GM18502 (cell line): ENCODE measurements around the gene CDYL2.
A peak's percentile ranks its signal among the peaks of the same experiment; 100 is the strongest.

Source experiments
- ATAC-seq: cut with Tn5 transposase; IDR thresholded peaks from one replicate; pipeline ENCODE4 v1.9.1; 2021; ENCODE audit warnings: mild to moderate bottlenecking; ENCODE audit not compliant: unreplicated experiment, poor library complexity

The CDYL2 gene

DNA sequence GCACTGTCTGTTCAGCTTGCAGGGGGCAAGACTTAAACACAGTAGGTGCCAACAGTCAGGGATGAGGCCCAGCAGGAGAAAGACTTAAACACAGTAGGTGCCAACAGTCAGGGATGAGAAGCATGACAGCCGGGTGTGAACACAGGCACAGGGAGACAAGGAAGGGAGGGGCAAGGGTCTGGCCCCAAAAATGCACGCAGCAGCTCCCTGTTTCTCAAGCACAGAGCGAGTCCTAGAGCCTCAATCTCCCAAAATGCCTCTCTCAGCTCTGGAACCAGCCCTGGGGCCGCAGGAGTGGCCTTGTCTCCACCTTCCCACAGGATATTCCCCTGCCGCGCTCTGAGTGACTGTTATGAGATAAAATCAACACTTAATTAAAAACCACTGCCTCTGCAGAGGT, 197.2 kb downstream of the CDYL2 start:
- no peak for ATAC-seq

DNA sequence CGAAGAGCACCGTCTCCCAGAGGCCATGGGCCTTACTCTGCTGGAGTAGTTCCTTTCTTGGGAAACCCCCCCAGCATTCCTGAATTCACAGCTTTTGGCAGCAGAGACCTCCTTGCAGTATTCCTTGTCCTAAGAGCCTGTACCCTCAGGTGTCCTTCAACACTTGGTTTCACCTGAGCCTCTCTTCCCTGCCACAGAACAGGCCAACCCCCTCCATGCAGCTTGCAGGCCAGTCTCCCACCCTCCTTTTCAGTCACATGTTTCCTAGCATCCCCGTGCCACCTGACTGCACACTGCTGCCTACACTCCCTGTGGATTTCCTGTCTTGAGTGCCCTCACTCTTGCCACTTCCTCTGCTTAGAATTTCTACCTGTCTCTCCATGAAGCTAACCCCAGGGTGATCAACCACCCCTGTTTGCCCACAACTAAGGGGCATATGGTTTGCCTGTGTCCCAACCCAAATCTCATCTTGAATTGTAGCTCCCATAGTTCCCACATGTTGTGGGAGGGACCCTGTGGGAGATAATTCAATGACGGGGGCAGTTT, 198.1 kb downstream of the CDYL2 start:
- ATAC-seq, result no peak

DNA sequence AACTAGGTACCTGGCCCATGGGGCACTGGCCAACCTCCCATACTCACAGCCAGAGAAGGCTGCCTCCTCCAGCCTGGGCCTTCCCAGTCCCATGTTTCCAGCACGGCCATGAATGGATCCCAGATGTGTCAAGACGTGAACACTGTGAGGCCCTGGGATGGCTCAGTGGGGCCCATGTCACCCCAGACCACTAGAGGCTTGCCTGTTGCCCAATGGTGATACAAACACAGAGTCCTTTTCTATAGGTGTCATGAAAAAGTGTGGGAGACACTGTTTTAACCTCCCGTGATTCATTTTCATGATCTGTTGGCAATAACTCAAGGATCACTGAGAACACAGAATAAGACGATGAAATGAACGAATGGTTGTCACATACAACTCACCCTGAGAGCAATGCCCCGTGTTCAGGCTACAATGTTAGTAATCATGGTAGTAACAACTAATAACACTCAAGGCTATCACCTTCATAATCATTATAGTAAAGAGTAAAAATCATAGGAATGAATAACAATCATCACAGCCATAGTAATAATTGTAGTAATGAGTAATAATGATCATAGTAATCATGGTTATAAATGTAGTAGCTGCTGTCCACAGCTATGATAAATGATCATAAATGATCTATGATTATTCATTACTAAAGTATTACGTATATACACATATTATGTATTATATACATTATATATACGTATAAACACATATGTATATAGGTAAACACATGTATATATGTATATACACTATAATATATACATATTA, 199.6 kb downstream of the CDYL2 start:
- ATAC-seq, result no peak

DNA sequence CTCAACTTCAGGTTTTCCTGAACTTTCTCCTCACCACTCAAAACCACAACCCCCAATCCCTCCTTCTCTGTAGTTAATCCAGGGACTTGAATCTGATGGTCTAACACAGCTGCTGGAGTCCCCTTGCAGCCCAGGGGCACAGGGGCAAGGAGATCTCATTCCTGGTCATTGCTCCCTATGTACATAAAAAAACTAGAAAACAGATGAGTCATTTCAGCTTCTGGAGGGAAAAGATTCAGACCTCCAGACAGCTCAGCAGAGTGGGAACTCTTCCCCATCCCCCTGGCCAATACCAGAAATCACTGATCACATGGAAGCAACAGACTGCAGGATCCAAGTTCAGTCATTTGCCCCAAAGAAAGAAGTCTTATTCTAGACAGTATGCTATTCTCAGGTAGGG, 201.5 kb downstream of the CDYL2 start:
- no peak for ATAC-seq

DNA sequence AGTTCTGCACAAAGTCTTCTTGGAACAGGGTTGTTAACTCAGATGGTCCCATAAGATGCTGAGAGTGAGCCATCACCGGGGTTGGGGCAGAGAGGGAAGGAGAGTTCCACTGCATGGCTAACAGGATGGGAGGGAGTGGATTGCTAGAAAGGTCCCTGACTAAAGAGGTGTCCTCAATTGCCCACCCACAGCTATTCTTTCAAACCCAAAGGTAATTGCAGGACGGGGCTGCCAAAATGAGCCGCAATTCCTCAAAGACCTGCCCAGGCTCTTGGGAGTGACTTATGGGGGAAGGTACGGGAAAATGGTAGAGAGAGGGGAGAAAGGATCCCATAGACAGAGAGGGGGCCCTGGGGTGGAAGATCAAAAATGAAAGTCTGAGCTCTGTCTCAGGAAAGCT, 203.2 kb downstream of the CDYL2 start:
- no peak for ATAC-seq

DNA sequence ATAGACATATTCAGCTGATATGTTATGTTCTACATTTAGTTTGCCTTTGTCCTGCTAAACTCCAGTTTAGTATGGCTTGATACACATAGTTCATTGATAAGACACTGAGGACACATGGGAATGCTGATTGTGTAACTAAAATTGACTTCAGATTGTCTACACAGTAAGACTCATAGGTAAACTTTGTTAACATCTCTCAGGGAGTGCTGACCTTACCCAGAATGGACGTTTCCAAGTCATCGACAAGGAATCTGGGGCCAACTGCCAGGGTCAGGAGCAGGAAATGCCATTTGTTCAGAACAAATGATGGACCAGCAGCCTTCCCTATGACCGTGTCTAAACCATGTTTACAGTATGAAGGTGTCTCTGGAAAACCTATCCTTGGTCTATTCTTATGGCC, 204.9 kb downstream of the CDYL2 start:
- no peak for ATAC-seq

DNA sequence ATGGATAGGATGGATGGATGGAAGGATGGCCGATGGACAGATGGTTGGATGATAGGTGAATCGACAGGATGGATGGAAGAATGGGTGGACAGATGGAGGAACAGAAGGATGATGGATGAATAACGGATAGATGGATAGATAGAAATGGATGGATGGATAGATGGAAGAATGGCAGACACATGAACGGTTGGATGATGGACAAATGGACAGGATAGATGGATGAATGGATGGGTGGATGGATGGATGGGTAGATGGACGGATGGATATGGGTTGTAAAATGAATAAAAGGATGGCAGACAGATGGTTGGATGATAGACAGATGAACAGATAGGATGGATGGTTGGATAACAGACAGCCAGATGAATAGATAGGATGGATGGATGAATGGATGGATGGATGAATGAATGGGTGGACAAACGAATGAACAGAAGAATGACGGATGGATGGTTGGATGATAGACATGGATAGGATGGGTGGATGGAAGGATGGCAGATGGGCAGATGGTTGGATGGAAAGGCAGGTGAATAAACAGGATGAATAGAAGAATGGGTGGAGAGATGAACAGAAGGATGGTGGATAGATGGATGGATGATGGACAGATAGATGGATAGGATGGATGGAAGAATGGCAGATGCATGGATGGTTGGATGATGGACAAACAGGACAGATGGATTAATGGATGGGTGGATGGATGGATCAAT, 207.7 kb downstream of the CDYL2 start:
- no peak for ATAC-seq

DNA sequence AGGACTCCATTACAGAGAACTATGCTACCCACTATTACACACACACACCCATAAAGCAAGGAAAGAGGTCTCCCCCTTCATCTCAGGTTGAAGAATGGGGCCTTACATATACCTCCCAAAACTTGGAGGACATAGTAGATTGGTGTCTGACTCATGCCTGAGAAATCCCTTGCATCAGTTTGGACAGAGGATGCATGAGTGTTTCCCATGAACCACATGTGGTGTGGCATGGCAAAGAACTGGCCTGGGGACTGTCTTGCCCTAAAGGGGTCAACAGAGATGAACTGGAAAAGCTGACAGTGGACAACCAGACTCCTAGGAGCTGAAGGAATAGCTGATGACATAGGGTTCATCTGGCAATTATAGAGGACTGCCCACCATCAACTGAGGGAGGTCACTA, 209.6 kb downstream of the CDYL2 start:
- ATAC-seq, result no peak

DNA sequence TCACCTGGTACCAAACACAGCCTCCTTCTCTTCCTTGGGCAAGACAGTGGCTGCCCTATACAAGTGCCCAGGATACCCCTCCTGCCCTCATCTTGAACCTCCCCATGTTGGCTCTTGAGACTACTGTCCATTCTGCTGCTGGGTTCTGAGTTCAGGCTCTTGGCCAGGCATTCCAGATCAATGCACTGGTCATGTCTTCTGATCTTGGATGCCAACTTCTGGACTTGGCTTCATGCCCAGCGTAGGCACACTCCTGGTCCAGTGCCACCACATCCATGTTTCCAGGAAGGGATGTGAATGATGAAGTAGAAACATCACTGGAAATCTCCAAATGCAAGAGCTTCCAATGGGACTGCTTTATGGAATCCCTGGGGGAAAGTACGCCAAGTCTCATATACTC, 212.1 kb downstream of the CDYL2 start:
- no peak for ATAC-seq

DNA sequence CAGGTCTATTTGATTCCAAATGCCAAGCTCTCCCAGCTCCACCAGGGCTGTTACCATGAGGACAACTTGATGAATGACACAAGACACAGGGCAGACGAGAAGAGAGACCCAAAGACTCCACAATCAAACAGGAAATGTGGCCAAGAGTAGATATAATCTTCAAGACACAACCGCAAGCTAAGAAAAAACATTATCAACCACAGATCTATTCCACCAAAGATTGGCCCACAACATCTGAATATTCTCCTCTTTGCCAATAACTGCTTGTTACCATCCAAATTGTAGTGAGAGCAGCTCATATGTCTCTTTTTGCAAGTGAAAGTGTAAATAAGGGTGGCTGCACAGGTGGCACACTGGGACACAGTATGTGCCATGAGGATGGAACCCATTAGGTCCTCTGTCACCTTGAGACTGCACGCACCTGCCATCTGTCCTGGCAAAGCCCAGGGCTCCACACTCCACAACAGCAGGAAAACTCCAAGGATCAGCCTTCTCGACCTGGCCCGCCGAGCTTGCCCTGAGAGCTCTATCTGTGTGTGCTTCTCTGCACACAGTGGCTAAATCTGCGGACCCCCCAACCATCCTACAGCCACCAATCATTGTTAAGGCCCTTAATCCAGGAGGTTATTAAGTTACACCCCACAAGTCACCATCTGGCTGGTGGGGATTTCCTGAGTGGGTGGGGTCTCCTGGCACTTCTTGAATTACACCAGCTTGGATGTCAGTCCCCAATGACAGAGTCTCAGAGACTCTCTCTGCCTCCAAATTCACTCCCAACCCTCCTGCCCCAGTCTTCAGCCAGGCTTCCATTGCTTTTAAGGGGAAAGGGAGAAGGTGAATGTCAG, 213.1 kb downstream of the CDYL2 start:
- ATAC-seq, result peak; percentile 52

DNA sequence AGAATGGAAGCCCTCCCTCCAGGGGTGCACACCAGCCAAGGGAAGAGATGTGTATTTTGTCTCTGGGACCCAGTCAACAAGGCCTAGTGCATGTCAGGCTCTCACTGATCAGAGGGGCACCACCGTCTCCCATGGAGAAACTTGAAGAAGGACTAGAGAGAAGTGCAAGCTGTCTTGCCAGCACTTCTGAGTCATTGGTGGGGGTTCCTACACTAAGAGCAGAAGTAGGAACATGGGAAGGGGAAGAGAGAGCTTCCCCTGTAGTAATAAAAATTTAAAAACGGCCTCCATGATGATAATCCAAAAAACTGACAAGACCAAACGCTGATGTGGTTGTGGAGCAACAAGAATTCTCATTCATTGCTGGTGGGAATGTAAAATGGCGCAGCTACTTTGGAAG, 217.3 kb downstream of the CDYL2 start:
- ATAC-seq, result no peak

DNA sequence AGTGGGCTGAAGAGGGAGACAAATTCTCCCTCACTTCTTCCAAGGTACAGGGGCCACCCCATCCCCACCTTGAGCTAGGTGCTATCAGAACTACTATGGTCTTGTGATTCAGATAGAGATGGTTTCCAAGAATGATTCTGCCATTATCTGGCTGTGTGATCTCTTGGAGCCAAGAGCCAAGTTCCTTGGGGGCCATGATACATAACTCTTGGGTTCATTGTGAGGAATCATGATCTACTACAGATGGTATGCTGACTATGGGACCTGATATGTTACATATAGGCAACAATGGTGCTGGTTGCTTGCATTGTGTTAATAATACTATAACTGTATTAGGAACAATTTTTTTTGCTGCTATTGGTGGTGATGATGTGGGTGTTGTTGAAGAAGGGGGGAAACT, 217.9 kb downstream of the CDYL2 start:
- ATAC-seq, result no peak

DNA sequence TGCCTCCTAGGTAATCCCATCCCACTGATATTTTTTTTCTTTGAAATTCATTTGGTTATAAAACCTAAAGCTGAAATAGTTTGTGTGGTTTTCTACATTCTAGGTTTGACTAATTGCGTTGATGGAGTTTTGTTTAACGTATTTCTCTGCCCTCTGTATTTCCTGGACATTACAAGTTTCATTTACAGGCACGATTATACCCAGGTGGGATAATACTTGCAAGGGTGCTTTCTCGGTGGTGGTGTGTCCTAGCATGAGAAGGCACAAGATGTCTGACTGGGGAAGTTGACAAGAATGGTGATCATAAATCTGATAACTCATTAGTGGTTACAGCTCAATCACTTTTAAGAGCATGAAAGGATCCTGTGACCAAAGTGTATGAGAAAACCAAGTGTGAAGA, 218.6 kb downstream of the CDYL2 start:
- ATAC-seq, result peak; percentile 73

DNA sequence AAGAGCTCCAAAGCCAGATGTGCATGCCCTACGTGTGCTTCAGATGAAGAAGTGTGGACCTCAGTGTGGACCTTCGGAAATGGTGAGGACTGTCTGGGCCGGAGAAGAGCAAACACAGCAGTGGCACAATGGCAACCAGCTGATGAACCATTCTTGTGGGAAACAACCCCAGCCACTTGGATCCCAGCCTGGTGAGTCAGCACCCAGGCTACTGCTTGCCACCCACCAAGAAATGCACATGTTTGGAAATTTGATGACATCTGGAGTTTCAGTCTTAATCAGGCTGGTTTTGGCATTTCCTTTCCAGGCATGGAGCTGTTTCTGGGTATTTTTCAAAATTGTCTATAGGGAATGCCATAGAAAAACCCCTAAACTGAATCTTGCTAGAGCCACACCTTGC, 220.9 kb downstream of the CDYL2 start:
- no peak for ATAC-seq

DNA sequence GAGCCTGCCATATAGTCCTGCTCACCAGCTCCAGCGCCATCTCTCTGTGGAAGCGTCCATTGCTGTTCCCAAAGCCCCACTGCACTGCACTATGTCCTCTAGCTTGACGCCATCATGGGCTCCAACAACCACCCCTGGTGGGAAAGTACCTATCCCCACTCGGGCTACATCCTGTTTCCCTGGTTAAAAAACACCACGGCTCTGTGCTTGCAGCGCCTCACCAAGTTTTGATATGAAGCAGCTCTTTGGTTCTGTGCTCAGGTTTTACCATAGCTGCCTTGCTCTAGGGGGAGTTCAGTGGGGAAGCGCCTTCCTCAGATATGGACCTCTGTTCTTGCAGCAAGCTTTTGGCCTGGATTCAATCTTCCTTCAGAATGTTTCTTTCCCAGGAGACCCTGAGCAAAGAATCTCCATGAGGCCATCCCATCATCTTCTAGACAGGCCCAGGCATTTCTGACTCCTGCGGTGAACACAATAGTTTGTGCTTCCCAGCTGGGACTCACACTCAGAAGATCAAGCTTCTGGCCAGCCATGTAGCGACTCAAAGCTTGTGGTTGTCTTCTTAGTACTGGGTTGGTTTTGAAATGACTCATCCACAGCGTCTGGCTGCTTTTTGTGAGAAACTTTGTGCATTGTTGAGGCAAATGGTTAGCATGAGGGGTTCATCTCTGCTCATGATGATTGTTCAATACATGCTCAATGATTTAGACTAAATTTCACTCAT, 224.1 kb downstream of the CDYL2 start:
- ATAC-seq, result peak; percentile 88

DNA sequence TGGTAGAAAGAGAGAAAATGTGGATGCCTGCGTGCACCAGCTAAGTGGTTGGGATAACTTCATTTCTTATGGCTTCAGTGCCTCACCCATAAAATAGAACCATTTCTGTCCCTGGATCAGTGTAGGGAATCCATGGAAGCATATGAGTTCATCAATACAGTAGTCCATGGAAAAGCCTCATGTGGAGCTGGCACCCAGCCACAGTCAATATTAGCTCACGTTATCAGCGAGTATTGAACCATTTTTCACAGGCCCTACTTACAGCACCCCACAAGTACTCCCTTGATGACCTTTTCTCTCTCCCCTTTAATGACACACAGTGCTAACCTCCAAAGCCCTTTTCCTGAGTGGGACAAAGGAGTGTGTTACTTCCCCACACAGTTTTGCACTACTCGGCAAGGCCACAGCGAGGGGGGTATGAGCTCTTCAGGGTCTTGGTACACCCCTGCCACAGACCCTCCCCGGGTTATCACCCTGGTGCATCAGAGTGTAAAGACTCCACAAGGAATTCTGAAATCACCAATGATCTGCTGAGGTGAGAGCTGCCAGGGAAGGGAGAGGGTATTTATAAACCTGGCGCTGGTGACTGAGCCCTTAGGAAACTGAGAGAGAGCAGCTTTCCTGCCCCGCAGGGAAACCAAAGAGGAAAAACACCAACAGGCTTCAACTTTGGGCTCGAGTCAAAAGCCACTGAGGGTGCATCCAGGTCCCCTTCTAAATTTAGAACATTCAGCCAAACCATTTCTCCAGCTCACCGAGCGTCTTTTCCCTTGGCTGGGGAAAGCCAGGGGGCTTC, 226.7 kb downstream of the CDYL2 start:
- no peak for ATAC-seq

DNA sequence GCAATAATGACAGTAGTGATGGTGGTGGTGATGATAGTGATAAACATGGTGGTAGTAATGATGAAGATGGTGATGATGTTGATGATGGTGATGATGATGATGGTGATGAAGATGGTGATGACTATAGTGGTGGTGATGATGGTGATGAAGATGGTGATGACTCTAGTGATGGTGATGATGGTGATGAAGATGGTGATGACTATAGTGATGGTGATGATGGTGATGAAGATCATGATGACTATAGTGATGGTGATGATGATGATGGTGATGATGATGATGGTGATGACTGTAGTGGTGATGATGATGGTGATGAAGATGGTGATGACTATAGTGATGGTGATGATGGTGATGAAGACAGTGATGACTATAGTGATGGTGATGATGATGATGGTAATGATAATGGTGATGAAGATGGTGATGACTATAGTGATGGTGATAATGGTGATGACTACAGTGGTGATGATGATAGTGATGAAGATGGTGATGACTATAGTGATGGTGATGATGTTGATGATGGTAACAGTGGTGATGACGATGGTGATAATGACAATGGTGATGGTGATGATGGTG, 228.0 kb downstream of the CDYL2 start:
- no peak for ATAC-seq

DNA sequence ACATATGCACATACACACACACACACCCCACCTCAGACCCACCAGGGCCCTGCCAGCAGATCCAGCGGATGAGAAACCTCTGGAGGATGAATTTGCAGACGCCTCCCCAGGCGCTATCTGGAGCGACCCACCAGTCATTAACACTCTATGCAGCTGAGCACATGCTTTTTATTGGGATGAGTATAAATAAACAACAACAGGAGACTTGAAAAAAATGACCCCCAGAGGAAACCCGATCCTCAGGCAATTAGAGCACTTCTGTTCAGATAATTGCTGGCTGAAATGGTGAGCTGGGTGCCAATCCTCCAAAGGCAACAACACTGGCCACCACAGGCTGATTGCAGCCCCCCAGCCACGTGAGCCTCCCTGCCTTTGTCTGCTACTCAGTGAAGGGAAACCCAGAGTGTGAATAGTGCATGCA, 230.7 kb downstream of the CDYL2 start:
- no peak for ATAC-seq

DNA sequence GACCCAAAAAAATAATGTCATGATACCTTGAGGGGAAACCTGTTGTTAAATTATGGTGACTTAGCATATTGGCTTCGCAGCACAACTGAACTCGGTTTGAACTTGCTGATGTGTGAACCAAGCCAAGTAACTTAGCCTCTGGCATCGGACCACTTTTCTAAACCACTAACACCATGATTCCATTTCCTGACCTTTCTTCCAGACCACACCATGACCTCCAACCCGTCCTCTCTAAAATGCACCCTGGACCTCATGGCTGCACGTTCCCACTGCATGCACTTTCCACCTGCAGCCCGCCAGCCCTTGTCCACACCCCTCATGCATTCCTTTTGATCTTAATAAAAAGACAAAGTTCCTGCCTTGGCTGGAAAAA, 234.3 kb downstream of the CDYL2 start:
- peak; percentile 24 for ATAC-seq
